Stimulated activated CD4-positive, alpha-beta T cell treated with anti-CD3 and anti-CD28 coated beads, Interleukin-1b, Interleukin-23, amount 100 ng/mL, for 4 hours (primary cell): ENCODE data around the gene C2orf74.
"Not testable (repeated sequence)": the region's sequence is repeated elsewhere in the genome, so short reads cannot be mapped to it uniquely, and the experiment has no call there.

Source experiments
- DNase-seq, 2 donors: peaks; one replicate each; pipeline ENCODE4 v3.0.0-alpha.2; 2020; ENCODE audit warnings: low read depth in 2 of 2

The C2orf74 gene

GRCh38 chr2:61173116-61173515 is 11.1 kb downstream of the C2orf74 start:
- DNase-seq, result no peak

GRCh38 chr2:61175036-61175435 is 13.0 kb downstream of the C2orf74 start:
- no peak for DNase-seq

- peak; percentile 88 to 97 for DNase-seq
These were observed 15.1 kb downstream of the C2orf74 start for GRCh38 chr2:61176755-61177726.

GRCh38 chr2:61177727-61178549 is 15.9 kb downstream of the C2orf74 start:
- DNase-seq, result peak; percentile 23 to 37

- DNase-seq, result no peak
These were observed 16.9 kb downstream of the C2orf74 start for GRCh38 chr2:61178603-61179545.

GRCh38 chr2:61179701-61180639 is 18.0 kb downstream of the C2orf74 start:
- no peak for DNase-seq

- no peak for DNase-seq
These were observed 18.7 kb downstream of the C2orf74 start for GRCh38 chr2:61180686-61181085.

GRCh38 chr2:61181382-61182058 is 19.5 kb downstream of the C2orf74 start:
- DNase-seq, result no peak

- no peak for DNase-seq
These were observed 20.0 kb downstream of the C2orf74 start for GRCh38 chr2:61182059-61182383.

- no peak for DNase-seq
These were observed 21.8 kb downstream of the C2orf74 start for GRCh38 chr2:61183795-61184194.

- DNase-seq, result no peak
These were observed 22.3 kb downstream of the C2orf74 start for GRCh38 chr2:61184263-61184662.

- DNase-seq, result no peak
These were observed 23.3 kb downstream of the C2orf74 start for GRCh38 chr2:61185231-61185728.

GRCh38 chr2:61187085-61187484 is 25.1 kb downstream of the C2orf74 start:
- no peak for DNase-seq

GRCh38 chr2:61193670-61194561 is 31.9 kb downstream of the C2orf74 start:
- DNase-seq, result no peak

GRCh38 chr2:61194646-61195045 is 32.7 kb downstream of the C2orf74 start:
- not testable (repeated sequence) for DNase-seq

- no peak for DNase-seq
These were observed 34.7 kb downstream of the C2orf74 start for GRCh38 chr2:61196671-61197070.

GRCh38 chr2:61205132-61205531 is 43.1 kb downstream of the C2orf74 start:
- DNase-seq, result no peak

- no peak for DNase-seq
These were observed 48.5 kb downstream of the C2orf74 start for GRCh38 chr2:61210332-61210981.
